Measurements from ENCODE around the gene PELI2. TPM values are rescaled to one million over a fixed set of nuclear protein-coding genes. Genes with fewer than 3 reads are reported as not detected.

PELI2 gene
- total RNA-seq, 1 experiment from 2014 or later, result 10.0 TPM

DNA sequence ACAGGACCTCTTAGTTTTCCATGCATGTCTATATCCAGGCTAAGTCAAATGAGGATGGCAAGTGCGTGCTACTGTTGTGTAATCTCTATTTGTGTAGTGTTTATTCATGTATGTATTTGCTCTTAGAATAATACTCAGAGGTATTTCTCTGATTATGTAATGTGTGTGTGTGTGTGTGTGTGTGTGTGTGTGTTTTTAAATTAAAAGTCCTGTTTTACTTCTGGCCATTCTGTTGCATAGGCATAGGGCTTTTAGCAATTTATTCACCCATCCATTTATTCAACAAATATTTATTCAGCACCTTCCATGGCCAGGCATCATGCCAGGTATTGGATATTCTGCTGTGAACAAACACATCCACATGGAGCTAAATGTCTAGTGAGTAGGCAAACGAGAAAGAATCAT lies 63.5 kb downstream of the PELI2 start:
- POLR2A ChIA-PET (ENCODE audit: unreplicated experiment), result no interaction called here

GRCh38 chr14:56182410-56182809 lies 64.2 kb downstream of the PELI2 start:
- H3F3A ChIP-seq (ENCODE audit: insufficient read depth, low read depth), result no peaks in the 10 kb centered on the region
- H3K4me1 ChIP-seq (replicated peaks; ENCODE audit: insufficient read depth), result no peaks in the 10 kb centered on the region
- CTCF ChIA-PET, result interaction anchor here (0.6 kb wide), 1 partner anchor 293 kb away, joined by 3 read pairs; no protein-coding TSS in a partner anchor
- H3K36me3 ChIP-seq (ENCODE audit: low read depth), result no peaks in the 10 kb centered on the region
- DNase-seq, result no peak
- H3K4me2 ChIP-seq, result no peak overlapping the region
- H3K9me3 ChIP-seq (ENCODE audit: insufficient read depth, low read depth), result no peaks in the 10 kb centered on the region
- peaks cover 4% of the 10 kb centered on the region; the same call in 1 of the 2 replicates for H3K9me2 ChIP-seq (ENCODE audit: insufficient read depth)
- no peak overlapping the region for H3K27ac ChIP-seq
- H2AFZ ChIP-seq, result no peak overlapping the region
- no TSS peak for BruUV-seq (replicated peaks)
- no peaks in the 10 kb centered on the region for H3K79me2 ChIP-seq (ENCODE audit: low read depth)
- no peaks in the 10 kb centered on the region for H4K20me1 ChIP-seq (ENCODE audit: insufficient read depth)
- no peaks in the 10 kb centered on the region for H3K27me3 ChIP-seq (ENCODE audit: insufficient read depth, low read depth)
- H3K4me3 ChIP-seq, result no peak overlapping the region
- intact Hi-C loops (cut with micrococcal nuclease; ENCODE audit: unreplicated experiment), result no loop called here
- TF ChIP-seq CTCF (conservative IDR thresholded peaks at IDR 0.05) (no peak), EZH2 (IDR thresholded peaks at IDR 0.05; ENCODE audit: low read depth) (no peak)
- POLR2A ChIA-PET (ENCODE audit: unreplicated experiment), result no interaction called here

More for the DNA sequence above, 63.5 kb downstream of the PELI2 start:
- intact Hi-C loops (cut with micrococcal nuclease; ENCODE audit: unreplicated experiment), result no loop called here
- no peaks in the 10 kb centered on the region for H3F3A ChIP-seq (ENCODE audit: insufficient read depth, low read depth)
- peaks cover 4% of the 10 kb centered on the region; the same call in 1 of the 2 replicates for H3K9me2 ChIP-seq (ENCODE audit: insufficient read depth)
- no peaks in the 10 kb centered on the region for H3K9me3 ChIP-seq (ENCODE audit: insufficient read depth, low read depth)
- H4K20me1 ChIP-seq (ENCODE audit: insufficient read depth), result no peaks in the 10 kb centered on the region
- BruUV-seq (replicated peaks), result no TSS peak
- no peaks in the 10 kb centered on the region for H3K36me3 ChIP-seq (ENCODE audit: low read depth)
- H2AFZ ChIP-seq, result no peak overlapping the region
- H3K27ac ChIP-seq, result no peak overlapping the region
- CTCF ChIA-PET, result no interaction called here
- no peaks in the 10 kb centered on the region for H3K4me1 ChIP-seq (replicated peaks; ENCODE audit: insufficient read depth)
- H3K79me2 ChIP-seq (ENCODE audit: low read depth), result no peaks in the 10 kb centered on the region
- no peak overlapping the region for H3K4me3 ChIP-seq
- TF ChIP-seq EZH2 (IDR thresholded peaks at IDR 0.05; ENCODE audit: low read depth) (no peak), CTCF (conservative IDR thresholded peaks at IDR 0.05) (no peak)
- H3K4me2 ChIP-seq, result no peak overlapping the region
- no peaks in the 10 kb centered on the region for H3K27me3 ChIP-seq (ENCODE audit: insufficient read depth, low read depth)
- DNase-seq, result no peak

DNA sequence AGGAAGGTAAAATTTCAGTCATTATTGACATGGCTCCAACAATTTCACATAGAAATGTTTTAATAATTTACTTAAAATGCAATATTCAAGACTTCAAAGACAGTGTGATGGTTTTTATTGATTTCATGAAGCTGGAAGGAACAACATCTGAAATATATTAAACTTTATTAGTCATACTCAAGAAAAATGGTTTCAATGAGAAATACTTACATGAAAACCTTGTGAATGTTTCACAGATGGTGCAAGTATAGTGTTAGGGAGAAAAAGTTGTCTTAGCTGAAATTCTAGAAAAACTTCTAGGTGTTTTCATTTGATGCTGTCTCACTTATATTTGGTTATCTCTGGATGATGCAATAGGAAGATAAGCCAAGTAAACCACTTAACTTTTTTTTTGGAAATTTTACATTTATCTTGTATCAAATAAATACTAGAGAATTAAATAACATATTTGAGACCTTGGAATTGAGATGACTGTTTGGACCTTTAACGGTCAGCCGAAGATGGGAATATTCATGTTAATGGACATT lies 65.5 kb downstream of the PELI2 start:
- H3K79me2 ChIP-seq (ENCODE audit: low read depth), result no peaks in the 10 kb centered on the region
- TF ChIP-seq EZH2 (IDR thresholded peaks at IDR 0.05; ENCODE audit: low read depth) (no peak), CTCF (conservative IDR thresholded peaks at IDR 0.05) (no peak)
- H3K4me2 ChIP-seq, result no peak overlapping the region
- H4K20me1 ChIP-seq (ENCODE audit: insufficient read depth), result no peaks in the 10 kb centered on the region
- DNase-seq, result no peak
- H3K4me1 ChIP-seq (replicated peaks; ENCODE audit: insufficient read depth), result no peaks in the 10 kb centered on the region
- no peaks in the 10 kb centered on the region for H3F3A ChIP-seq (ENCODE audit: insufficient read depth, low read depth)
- no peak overlapping the region for H2AFZ ChIP-seq
- no TSS peak for BruUV-seq (replicated peaks)
- peaks cover 4% of the 10 kb centered on the region; the same call in 1 of the 2 replicates for H3K9me2 ChIP-seq (ENCODE audit: insufficient read depth)
- H3K4me3 ChIP-seq, result no peak overlapping the region
- H3K27ac ChIP-seq, result no peak overlapping the region
- intact Hi-C loops (cut with micrococcal nuclease; ENCODE audit: unreplicated experiment), result no loop called here
- CTCF ChIA-PET, result no interaction called here
- no peaks in the 10 kb centered on the region for H3K9me3 ChIP-seq (ENCODE audit: insufficient read depth, low read depth)
- H3K36me3 ChIP-seq (ENCODE audit: low read depth), result no peaks in the 10 kb centered on the region
- no peaks in the 10 kb centered on the region for H3K27me3 ChIP-seq (ENCODE audit: insufficient read depth, low read depth)
- POLR2A ChIA-PET (ENCODE audit: unreplicated experiment), result no interaction called here

All from PC-9 (cell line).